GM23338 (cell line): Measurements from ENCODE around the gene GJC3. TPM values are rescaled to one million over a fixed set of nuclear protein-coding genes. Genes with fewer than 3 reads are reported as not detected.

Experiments
- ATAC-seq: fragments of 200-7000 bp; cut with Tn5 transposase; 3 replicates; pipeline ENCODE4 v1.9.1; 2020
- DNase-seq: peaks from one replicate; pipeline ENCODE4 v3.0.0-alpha.2; 2015; ENCODE audit warnings: low spot score
- H2AFZ ChIP-seq: fragments of 200-600 bp; sonication (generic); 2 replicates; pipeline ENCODE4 v1.8.0; 2016; ENCODE audit warnings: antibody characterized with exemption, mild to moderate bottlenecking, moderate library complexity
- H3F3A ChIP-seq: fragments of 200-600 bp; sonication (generic); replicated peaks from 2 replicates; pipeline ENCODE4 v1.8.0; 2017; ENCODE audit warnings: antibody characterized with exemption, mixed run types, low read depth
- H3K27ac ChIP-seq: fragments of 200-600 bp; sonication (generic); 2 replicates; pipeline ENCODE4 v1.6.1; 2016; ENCODE audit warnings: low read depth
- H3K27me3 ChIP-seq: fragments of 200-600 bp; sonication (generic); 2 replicates; pipeline ENCODE4 v1.8.0; 2016; ENCODE audit warnings: mild to moderate bottlenecking, mixed run types, moderate library complexity; ENCODE audit not compliant: insufficient read depth
- H3K36me3 ChIP-seq: fragments of 200-600 bp; sonication (generic); 2 replicates; pipeline ENCODE4 v1.8.0; 2016; ENCODE audit warnings: mild to moderate bottlenecking; ENCODE audit not compliant: insufficient read depth
- H3K4me1 ChIP-seq: fragments of 200-600 bp; sonication (generic); 2 replicates; pipeline ENCODE4 v1.8.0; 2016; ENCODE audit warnings: mild to moderate bottlenecking, moderate library complexity; ENCODE audit not compliant: insufficient read depth
- H3K4me2 ChIP-seq: fragments of 200-600 bp; sonication (generic); 2 replicates; pipeline ENCODE4 v1.7.1; 2017; ENCODE audit warnings: mixed run types
- H3K4me3 ChIP-seq: fragments of 200-600 bp; sonication (generic); 2 replicates; pipeline ENCODE4 v1.6.1; 2016; ENCODE audit warnings: mixed run types
- H3K79me2 ChIP-seq: fragments of 200-600 bp; sonication (generic); replicated peaks from 2 replicates; pipeline ENCODE4 v1.8.0; 2017; ENCODE audit warnings: mild to moderate bottlenecking; ENCODE audit not compliant: insufficient read depth
- H3K9me2 ChIP-seq: fragments of 200-600 bp; sonication (generic); 2 replicates; pipeline ENCODE4 v1.8.0; 2017; ENCODE audit not compliant: insufficient read depth
- H4K20me1 ChIP-seq: fragments of 200-600 bp; sonication (generic); replicated peaks from 2 replicates; pipeline ENCODE4 v1.8.0; 2017; ENCODE audit warnings: mild to moderate bottlenecking; ENCODE audit not compliant: insufficient read depth
- H3K27ac Mint-ChIP-seq: 2 replicates; pipeline ENCODE4 v1.8.0; 2020; ENCODE audit warnings: inconsistent platforms, mild to moderate bottlenecking, moderate library complexity, mixed read lengths
- H3K27me3 Mint-ChIP-seq: 3 replicates; pipeline ENCODE4 v1.8.0; 2022; ENCODE audit warnings: low read depth, mild to moderate bottlenecking, moderate library complexity, mixed read lengths, inconsistent platforms; ENCODE audit not compliant: insufficient read depth, poor library complexity
- H3K36me3 Mint-ChIP-seq: 3 replicates; pipeline ENCODE4 v1.8.0; 2021; ENCODE audit warnings: low read depth, mild to moderate bottlenecking, inconsistent platforms, moderate library complexity, mixed read lengths
- H3K4me1 Mint-ChIP-seq: 3 replicates; pipeline ENCODE4 v1.8.0; 2020; ENCODE audit warnings: mild to moderate bottlenecking, inconsistent platforms, mixed read lengths
- H3K4me3 Mint-ChIP-seq: 3 replicates; pipeline ENCODE4 v1.8.0; 2021; ENCODE audit warnings: moderate library complexity, mild to moderate bottlenecking, inconsistent platforms, mixed read lengths
- H3K9me3 Mint-ChIP-seq: 3 replicates; pipeline ENCODE4 v1.8.0; 2020; ENCODE audit warnings: moderate library complexity, mild to moderate bottlenecking, inconsistent platforms, mixed read lengths
- CREB1 ChIP-seq: fragments of 250-450 bp; sonication (Bioruptor Pico); IDR thresholded peaks from 2 replicates; pipeline ENCODE4 v1.5.0; 2020; ENCODE audit warnings: low read depth, mild to moderate bottlenecking, moderate library complexity
- EZH2phosphoT487 ChIP-seq: fragments of 200-600 bp; sonication (generic); IDR thresholded peaks from one replicate; pipeline ENCODE4 v1.8.1; 2018; ENCODE audit warnings: antibody characterized with exemption; ENCODE audit not compliant: unreplicated experiment
- JUNB ChIP-seq: IDR thresholded peaks from one replicate; pipeline ENCODE4 v1.6.1; 2016; ENCODE audit warnings: antibody characterized with exemption; ENCODE audit not compliant: unreplicated experiment
- NANOG ChIP-seq: IDR thresholded peaks from 2 replicates; pipeline ENCODE4 v1.6.1; 2016; ENCODE audit warnings: antibody characterized with exemption, borderline replicate concordance
- ZNF114 ChIP-seq: fragments of 250-450 bp; sonication (Bioruptor Pico); IDR thresholded peaks from 2 replicates; pipeline ENCODE4 v1.5.0; 2020; ENCODE audit warnings: mild to moderate bottlenecking, moderate library complexity
- ZNF331 ChIP-seq: fragments of 250-450 bp; sonication (Bioruptor Pico); IDR thresholded peaks from 2 replicates; pipeline ENCODE4 v1.5.0; 2020; ENCODE audit warnings: low read depth, mild to moderate bottlenecking, moderate library complexity
- polyA plus RNA-seq: library from polyadenylated mRNA; unstranded; fragments of >200 nt; fragmentation: Nextera tagmentation; extraction: Ambion mirVana; gene quantifications from 2 replicates; pipeline ENCODE4 v1.2.1, GENCODE V29; 2016
- total RNA-seq: library from RNA; depleted of rRNA; stranded (reverse); fragments of >200 nt; shearing (Covaris generic); gene quantifications from 2 replicates; pipeline ENCODE4 v1.2.3, GENCODE V29; 2014
- TF ChIP-seq, protein P1 (sequence below): IDR thresholded peaks from one replicate; pipeline ENCODE4 v1.6.1; 2018; ENCODE audit warnings: antibody characterized with exemption; ENCODE audit not compliant: unreplicated experiment
- TF ChIP-seq, protein P2 (sequence below), 2 experiments: fragments of 200-600 bp in 1 of 2; sonication (generic) in 1 of 2; conservative IDR thresholded peaks; 2 replicates each; pipeline versions ENCODE4 v1.5.1 to v1.6.1; 2016 to 2017; ENCODE audit warnings: antibody characterized with exemption in 2 of 2, low read depth in 2 of 2, mild to moderate bottlenecking in 2 of 2, moderate library complexity in 1 of 2
- TF ChIP-seq, protein P3 (sequence below): fragments of 250-450 bp; sonication (Bioruptor Pico); IDR thresholded peaks from 2 replicates; pipeline ENCODE4 v1.5.0; 2020; ENCODE audit warnings: mild to moderate bottlenecking, moderate library complexity

GJC3 gene
- total and polyA plus RNA-seq, 2 experiments from 2014 or later: 0.56 to 3.1 TPM

DNA sequence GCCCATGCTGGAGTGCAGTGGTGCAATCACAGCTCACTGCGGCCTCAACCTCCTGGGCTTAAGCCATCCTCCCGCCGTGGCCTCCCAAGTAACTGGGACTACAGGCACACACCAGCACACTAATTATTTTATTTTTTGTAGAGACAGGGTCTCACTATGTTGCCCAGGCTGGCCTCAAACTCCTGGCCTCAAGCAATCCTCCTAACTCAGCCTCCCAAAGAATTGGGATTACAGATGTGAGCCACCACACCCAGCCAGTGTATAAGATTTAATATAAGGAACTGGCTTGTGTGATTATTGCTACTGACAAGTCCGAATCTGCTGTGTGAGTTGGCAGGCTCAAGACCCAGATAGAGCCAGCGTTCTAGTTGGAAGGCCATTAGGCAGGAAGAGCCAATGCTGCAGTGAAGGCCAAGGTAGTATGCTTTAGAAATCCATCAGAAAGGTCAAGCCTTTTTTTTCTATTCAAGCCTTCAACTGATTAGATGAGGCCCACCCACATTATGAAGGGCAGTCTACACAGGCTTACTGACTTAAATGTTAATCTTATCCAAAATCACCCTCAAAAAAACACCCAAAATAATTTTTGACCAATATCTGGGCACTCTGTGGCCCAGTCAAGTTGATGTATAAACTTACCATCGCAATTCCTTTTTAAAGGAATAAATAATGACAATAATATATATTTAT, 29.4 kb downstream of the GJC3 start:
- Mint-ChIP-seq H3K36me3 (peaks cover 18% of the 10 kb centered on the region; the same call in 2 of the 3 replicates), H3K27me3 (peaks cover 4% of the 10 kb centered on the region), H3K4me1 (no peaks in the 10 kb centered on the region), H3K27ac (no peak overlapping the region), H3K4me3 (no peak overlapping the region), H3K9me3 (no peaks in the 10 kb centered on the region; the same call in 2 of the 3 replicates)
- Histone ChIP-seq H3K9me2 (0 out of 2 replicates have a peak, but pooled peaks cover 8% of the 10 kb centered on the region), H3K27me3 (no peaks in the 10 kb centered on the region), H4K20me1 (no peaks in the 10 kb centered on the region), H3K79me2 (no peaks in the 10 kb centered on the region), H2AFZ (no peak overlapping the region), H3K36me3 (0 out of 2 replicates have a peak, but pooled peaks cover 4% of the 10 kb centered on the region), H3K4me3 (no peak overlapping the region), H3K4me1 (no peaks in the 10 kb centered on the region), H3K27ac (no peak overlapping the region), H3F3A (no peaks in the 10 kb centered on the region), H3K4me2 (no peak overlapping the region)
- ATAC-seq: no peak
- DNase-seq: no peak
- TF ChIP-seq, protein P1, sequence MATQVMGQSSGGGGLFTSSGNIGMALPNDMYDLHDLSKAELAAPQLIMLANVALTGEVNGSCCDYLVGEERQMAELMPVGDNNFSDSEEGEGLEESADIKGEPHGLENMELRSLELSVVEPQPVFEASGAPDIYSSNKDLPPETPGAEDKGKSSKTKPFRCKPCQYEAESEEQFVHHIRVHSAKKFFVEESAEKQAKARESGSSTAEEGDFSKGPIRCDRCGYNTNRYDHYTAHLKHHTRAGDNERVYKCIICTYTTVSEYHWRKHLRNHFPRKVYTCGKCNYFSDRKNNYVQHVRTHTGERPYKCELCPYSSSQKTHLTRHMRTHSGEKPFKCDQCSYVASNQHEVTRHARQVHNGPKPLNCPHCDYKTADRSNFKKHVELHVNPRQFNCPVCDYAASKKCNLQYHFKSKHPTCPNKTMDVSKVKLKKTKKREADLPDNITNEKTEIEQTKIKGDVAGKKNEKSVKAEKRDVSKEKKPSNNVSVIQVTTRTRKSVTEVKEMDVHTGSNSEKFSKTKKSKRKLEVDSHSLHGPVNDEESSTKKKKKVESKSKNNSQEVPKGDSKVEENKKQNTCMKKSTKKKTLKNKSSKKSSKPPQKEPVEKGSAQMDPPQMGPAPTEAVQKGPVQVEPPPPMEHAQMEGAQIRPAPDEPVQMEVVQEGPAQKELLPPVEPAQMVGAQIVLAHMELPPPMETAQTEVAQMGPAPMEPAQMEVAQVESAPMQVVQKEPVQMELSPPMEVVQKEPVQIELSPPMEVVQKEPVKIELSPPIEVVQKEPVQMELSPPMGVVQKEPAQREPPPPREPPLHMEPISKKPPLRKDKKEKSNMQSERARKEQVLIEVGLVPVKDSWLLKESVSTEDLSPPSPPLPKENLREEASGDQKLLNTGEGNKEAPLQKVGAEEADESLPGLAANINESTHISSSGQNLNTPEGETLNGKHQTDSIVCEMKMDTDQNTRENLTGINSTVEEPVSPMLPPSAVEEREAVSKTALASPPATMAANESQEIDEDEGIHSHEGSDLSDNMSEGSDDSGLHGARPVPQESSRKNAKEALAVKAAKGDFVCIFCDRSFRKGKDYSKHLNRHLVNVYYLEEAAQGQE: no peak
- no peak for TF ChIP-seq ZNF331 (CRISPR knock-in tag)
- TF ChIP-seq ZNF114: no peak
- TF ChIP-seq JUNB: no peak
- no peak for TF ChIP-seq NANOG
- no peak for TF ChIP-seq EZH2phosphoT487
- TF ChIP-seq, protein P2, sequence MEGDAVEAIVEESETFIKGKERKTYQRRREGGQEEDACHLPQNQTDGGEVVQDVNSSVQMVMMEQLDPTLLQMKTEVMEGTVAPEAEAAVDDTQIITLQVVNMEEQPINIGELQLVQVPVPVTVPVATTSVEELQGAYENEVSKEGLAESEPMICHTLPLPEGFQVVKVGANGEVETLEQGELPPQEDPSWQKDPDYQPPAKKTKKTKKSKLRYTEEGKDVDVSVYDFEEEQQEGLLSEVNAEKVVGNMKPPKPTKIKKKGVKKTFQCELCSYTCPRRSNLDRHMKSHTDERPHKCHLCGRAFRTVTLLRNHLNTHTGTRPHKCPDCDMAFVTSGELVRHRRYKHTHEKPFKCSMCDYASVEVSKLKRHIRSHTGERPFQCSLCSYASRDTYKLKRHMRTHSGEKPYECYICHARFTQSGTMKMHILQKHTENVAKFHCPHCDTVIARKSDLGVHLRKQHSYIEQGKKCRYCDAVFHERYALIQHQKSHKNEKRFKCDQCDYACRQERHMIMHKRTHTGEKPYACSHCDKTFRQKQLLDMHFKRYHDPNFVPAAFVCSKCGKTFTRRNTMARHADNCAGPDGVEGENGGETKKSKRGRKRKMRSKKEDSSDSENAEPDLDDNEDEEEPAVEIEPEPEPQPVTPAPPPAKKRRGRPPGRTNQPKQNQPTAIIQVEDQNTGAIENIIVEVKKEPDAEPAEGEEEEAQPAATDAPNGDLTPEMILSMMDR (conservative IDR thresholded peaks at IDR 0.05; ENCODE audit: low read depth in 2 of 2): no peak
- TF ChIP-seq CREB1 (CRISPR knock-in tag): no peak
- TF ChIP-seq, protein P3, sequence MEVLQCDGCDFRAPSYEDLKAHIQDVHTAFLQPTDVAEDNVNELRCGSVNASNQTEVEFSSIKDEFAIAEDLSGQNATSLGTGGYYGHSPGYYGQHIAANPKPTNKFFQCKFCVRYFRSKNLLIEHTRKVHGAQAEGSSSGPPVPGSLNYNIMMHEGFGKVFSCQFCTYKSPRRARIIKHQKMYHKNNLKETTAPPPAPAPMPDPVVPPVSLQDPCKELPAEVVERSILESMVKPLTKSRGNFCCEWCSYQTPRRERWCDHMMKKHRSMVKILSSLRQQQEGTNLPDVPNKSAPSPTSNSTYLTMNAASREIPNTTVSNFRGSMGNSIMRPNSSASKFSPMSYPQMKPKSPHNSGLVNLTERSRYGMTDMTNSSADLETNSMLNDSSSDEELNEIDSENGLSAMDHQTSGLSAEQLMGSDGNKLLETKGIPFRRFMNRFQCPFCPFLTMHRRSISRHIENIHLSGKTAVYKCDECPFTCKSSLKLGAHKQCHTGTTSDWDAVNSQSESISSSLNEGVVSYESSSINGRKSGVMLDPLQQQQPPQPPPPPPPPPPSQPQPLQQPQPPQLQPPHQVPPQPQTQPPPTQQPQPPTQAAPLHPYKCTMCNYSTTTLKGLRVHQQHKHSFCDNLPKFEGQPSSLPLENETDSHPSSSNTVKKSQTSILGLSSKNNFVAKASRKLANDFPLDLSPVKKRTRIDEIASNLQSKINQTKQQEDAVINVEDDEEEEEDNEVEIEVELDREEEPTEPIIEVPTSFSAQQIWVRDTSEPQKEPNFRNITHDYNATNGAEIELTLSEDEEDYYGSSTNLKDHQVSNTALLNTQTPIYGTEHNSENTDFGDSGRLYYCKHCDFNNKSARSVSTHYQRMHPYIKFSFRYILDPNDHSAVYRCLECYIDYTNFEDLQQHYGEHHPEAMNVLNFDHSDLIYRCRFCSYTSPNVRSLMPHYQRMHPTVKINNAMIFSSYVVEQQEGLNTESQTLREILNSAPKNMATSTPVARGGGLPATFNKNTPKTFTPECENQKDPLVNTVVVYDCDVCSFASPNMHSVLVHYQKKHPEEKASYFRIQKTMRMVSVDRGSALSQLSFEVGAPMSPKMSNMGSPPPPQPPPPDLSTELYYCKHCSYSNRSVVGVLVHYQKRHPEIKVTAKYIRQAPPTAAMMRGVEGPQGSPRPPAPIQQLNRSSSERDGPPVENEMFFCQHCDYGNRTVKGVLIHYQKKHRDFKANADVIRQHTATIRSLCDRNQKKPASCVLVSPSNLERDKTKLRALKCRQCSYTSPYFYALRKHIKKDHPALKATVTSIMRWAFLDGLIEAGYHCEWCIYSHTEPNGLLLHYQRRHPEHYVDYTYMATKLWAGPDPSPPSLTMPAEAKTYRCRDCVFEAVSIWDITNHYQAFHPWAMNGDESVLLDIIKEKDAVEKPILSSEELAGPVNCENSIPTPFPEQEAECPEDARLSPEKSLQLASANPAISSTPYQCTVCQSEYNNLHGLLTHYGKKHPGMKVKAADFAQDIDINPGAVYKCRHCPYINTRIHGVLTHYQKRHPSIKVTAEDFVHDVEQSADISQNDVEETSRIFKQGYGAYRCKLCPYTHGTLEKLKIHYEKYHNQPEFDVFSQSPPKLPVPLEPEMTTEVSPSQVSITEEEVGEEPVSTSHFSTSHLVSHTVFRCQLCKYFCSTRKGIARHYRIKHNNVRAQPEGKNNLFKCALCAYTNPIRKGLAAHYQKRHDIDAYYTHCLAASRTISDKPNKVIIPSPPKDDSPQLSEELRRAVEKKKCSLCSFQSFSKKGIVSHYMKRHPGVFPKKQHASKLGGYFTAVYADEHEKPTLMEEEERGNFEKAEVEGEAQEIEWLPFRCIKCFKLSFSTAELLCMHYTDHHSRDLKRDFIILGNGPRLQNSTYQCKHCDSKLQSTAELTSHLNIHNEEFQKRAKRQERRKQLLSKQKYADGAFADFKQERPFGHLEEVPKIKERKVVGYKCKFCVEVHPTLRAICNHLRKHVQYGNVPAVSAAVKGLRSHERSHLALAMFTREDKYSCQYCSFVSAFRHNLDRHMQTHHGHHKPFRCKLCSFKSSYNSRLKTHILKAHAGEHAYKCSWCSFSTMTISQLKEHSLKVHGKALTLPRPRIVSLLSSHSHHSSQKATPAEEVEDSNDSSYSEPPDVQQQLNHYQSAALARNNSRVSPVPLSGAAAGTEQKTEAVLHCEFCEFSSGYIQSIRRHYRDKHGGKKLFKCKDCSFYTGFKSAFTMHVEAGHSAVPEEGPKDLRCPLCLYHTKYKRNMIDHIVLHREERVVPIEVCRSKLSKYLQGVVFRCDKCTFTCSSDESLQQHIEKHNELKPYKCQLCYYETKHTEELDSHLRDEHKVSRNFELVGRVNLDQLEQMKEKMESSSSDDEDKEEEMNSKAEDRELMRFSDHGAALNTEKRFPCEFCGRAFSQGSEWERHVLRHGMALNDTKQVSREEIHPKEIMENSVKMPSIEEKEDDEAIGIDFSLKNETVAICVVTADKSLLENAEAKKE (CRISPR knock-in tag): no peak
